NCI-H774 (cell line): Measurements from ENCODE around the gene MLN.
A peak's percentile ranks its signal among the peaks of the same experiment; 100 is the strongest.
"Not testable (repeated sequence)": the region's sequence is repeated elsewhere in the genome, so short reads cannot be mapped to it uniquely, and the experiment has no call there.

ENCODE experiments used
- DNase-seq: peaks from one replicate; lab custom pipeline; 2025; lab: John Stamatoyannopoulos, UW

MLN gene

GRCh38 chr6:33834401-33835392, 30.9 kb upstream of the MLN start:
- DNase-seq = no peak

GRCh38 chr6:33833599-33833998, 29.8 kb upstream of the MLN start:
- no peak for DNase-seq

- not testable (repeated sequence) for DNase-seq
Observed at GRCh38 chr6:33832831-33833230, 29.0 kb upstream of the MLN start.

DNA sequence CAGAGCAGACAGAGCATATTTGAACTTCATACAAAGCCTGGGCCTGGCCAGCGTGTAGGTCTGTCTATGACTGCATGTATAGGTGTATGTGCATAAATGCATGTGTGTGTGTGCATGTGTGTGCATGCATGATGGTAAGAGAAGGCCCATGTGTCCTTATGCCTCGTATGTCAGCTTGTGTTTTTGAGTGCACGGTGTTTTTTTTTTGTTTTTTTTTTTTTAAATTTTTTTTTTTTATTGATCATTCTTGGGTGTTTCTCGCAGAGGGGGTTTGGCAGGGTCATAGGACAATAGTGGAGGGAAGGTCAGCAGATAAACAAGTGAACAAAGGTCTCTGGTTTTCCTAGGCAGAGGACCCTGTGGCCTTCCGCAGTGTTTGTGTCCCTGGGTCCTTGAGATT, 27.9 kb upstream of the MLN start:
- DNase-seq = not testable (repeated sequence)

DNA sequence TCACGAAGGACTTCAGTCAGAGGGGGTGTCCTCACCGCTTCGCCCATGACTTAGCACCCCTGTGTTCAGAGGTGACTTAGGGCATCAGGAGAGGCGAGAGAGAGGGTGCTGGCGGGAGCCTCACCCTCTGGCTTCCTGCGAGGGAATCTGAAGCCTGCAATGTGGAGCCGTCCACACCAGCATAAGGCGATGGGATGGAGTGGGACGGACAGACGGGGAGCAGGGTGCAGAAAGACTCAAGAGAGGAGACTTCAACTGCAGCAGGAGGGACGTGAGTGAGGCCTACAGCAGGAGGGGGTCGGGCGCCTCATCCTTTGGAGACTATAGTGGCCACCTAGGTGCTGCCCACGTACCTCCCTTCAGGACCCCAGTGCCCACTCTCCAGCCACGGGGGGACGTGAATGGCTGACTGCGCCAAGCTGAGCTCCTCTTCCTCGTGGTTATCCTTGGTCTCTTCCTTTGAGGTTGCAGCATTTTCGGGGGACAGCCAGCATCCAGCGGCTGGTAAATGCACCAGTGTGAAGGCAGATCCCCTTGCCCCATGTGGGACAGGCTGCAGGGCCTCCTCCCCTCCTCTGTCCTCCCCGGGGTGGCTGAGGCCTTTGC, 26.9 kb upstream of the MLN start:
- no peak for DNase-seq

GRCh38 chr6:33828764-33829731, 25.2 kb upstream of the MLN start:
- no peak for DNase-seq

DNA sequence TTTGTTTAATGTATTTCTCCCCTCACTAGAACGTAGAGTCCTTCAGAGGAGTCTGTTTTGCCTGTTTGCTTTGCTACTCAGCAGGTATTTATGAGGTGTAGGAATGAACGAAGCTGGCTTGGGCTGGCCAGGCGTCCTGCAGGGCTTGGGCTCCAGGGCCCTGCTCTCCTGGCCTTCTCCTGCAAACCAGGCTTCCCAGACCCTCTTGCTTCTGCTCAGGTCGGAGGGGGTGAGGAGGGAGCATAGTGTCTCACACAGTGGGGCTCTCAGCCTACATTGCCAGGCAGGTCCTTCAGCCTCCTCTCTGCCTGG, 24.6 kb upstream of the MLN start:
- DNase-seq = no peak

DNA sequence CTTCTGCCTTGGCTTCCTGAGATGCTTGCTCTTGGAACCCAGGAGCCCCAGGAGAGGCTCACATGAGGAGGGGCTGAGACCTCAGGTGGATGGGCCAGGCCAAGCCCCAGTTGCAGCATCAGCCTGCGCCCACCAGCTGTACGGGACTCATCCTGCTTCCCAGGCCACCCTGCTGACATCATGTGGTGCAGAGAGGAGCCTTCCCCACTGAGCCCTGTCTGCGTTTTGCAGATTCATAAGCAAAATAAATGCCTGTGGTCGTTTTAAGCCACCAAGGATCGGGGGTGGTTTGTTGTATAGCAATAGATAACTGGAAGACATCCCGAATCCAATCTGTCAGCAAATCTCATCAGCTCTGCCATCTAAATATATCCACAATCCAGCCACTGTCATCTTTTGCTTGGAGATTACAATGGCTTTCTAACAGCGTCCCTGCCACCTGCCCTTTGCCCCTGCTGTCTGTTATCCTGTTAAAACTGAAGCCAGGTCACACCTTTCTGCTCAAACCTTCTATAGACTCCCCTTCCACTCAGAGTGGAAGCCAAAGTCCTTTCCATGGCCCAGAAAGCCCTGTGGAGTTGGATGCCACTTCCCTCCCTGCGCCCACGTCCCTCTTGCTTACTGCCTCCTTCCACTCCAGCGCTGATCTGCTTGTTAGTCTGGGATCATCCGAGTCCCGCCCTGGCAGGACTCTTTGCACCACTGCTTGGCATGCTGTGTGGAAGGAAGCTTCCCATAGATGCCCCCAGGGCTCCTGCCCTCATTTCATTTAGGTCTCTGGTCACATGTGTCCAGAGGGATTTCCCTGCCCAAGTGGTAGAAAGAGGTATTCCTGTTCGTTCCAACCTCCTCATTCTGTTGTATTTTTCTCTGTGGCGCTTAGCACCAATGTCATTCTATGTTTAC, 24.0 kb upstream of the MLN start:
- DNase-seq = no peak

GRCh38 chr6:33826537-33826936, 22.7 kb upstream of the MLN start:
- DNase-seq = no peak

- DNase-seq = no peak
Observed at GRCh38 chr6:33824461-33825154, 20.8 kb upstream of the MLN start.

GRCh38 chr6:33823806-33824205, 20.0 kb upstream of the MLN start:
- no peak for DNase-seq

DNA sequence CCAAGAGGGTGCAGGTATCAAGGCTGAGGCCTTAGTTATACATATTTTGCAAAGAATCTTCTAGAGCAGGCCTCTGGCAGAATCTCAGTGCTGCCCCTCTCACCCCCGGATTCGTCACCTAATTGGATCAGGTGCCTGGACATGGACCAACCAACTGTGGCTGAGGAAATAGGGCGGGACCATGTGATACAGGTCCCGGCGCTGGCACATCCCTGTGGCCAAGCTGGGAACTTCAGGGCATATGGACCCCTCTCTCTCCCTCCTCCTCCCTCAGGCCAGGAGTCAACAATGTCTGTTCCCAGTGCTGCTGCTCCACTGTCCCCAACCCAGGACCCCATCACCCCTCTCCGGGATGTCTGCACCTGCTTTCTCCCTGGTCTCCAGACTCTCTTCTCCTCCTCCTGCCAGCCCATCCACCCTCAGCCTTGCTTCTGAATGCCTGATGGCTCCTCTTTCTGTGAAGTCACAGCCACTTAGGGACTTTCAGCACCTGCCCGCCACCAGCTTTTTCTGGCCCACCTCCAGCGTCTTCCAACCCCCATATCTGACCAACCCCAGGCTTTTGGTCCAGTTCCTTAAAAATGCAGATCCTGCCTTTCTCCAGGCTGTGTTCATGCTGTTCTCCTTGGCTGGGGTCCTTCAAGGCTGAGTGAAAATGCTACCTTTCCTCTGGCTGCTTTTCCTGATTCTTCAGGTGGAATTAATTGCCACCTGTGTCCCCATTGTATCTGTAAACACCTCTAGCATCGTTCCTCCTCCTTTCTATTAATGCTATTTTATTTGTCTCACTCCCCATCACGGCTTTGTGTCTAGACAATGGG, 19.0 kb upstream of the MLN start:
- peak; percentile 28 for DNase-seq

GRCh38 chr6:33820784-33821520, 17.1 kb upstream of the MLN start:
- no peak for DNase-seq

- no peak for DNase-seq
Observed at GRCh38 chr6:33820243-33820642, 16.4 kb upstream of the MLN start.

- no peak for DNase-seq
Observed at GRCh38 chr6:33819021-33819420, 15.2 kb upstream of the MLN start.

DNA sequence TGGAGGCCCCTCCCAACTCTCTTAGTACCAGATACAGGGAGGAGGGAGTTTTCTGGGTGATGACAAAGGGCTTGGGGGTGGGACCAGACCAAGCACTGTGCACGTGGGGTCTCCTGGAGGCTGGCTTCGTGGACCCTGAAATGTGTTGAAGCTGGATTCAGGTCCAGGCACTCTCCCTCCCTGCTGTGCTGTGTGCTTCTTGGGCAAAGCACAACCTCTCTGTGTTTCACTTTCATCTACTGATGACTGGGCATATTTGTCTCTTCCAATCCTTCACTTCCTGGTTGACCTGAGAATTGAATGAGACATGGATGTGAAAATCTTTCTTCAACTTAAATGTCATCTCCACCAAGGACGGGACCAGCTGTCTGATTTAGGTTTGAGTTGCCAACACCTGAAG, 14.5 kb upstream of the MLN start:
- DNase-seq = no peak

DNA sequence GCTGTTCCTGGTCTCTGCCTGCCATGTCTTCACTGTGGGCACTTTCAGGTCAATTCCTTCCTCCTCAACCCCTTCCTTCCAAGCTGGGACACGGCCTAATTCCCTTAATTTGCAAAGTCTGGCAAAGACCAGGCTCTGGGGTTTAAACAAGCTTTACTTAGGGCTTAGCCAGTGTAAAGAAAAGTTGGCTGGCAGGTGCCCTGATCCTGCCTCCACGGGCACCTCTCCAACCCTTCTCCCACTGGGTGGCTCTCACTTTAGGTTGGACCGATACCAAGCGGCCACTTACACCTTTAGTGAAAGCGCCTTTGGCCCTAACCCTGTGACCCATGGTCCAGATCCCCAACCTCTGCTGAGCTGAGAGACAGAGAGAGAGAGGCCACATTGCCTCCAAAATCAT, 13.7 kb upstream of the MLN start:
- DNase-seq = no peak

DNA sequence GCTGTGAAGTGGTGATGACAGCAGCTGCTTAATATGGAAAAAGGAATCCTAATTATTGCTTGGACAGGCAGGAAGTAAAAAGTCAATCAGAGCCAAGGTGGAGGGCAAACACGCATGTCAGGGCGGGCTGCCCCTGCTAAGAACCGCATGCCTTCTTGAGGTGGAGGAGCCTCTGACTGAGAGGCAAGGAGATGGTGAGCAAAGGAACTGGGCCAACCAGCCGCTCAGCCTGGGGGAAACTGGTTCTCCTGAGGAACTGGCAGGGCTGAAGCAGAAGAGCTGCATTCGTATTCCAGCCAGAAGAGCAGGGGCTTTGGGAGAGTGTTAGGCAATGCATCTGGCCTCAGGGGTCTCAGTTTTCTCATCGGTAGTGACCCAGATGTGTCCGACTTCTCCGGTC, 13.1 kb upstream of the MLN start:
- no peak for DNase-seq

GRCh38 chr6:33815854-33816253, 12.1 kb upstream of the MLN start:
- DNase-seq = peak; percentile 18
